Measurements from ENCODE around the gene C8B. TPM values are rescaled to one million over a fixed set of nuclear protein-coding genes. Genes with fewer than 3 reads are reported as not detected.

Gene C8B
- total RNA-seq, 1 experiment from 2014 or later: not detected

DNA sequence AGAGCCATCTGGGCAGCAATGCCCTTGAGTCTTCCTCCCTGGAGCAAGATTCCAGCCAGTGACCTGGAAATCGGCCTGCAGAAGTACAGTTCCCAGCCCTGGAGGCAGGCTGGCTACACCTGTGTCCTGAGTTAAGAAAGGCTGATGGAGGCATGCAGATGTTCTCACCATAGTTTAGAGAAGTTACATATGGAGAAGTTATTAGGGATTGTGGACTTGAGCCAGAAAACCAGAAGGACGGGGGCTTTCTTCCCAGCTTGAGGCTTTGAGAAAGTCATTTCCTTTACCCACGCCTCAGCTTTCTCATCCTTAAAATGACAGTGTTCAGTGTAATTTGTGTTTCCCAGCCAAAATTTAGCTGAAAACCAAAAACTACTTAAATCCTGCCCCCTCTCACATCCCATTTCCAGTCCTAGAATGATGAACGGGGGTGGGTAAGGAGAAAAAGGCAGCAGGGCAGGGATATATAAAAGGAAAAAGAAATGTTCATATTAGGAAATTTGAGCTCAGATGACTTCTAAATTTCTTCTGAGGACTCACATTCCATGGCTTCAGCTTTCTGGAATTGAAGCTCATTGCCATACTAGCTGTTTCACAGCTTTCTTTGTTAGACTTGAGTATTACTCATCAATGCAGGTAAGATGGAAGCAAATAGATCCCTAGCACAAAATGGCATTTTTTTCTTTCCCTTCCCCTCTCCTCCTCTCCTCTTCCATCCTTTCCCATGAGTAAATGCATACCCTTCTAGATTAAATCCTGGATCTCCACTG is 14.4 kb upstream of the C8B start:
- H3K9me3 ChIP-seq: no peaks in the 10 kb centered on the region
- peaks cover 5% of the 10 kb centered on the region; the same call in 1 of the 2 replicates for H3K4me1 ChIP-seq
- H3K36me3 ChIP-seq (ENCODE audit: control insufficient read depth, insufficient read depth, low read length): no peaks in the 10 kb centered on the region
- peaks cover 6% of the 10 kb centered on the region for H3K4me1 Mint-ChIP-seq (ENCODE audit: low read depth, unreplicated experiment)
- TF ChIP-seq, protein P1, sequence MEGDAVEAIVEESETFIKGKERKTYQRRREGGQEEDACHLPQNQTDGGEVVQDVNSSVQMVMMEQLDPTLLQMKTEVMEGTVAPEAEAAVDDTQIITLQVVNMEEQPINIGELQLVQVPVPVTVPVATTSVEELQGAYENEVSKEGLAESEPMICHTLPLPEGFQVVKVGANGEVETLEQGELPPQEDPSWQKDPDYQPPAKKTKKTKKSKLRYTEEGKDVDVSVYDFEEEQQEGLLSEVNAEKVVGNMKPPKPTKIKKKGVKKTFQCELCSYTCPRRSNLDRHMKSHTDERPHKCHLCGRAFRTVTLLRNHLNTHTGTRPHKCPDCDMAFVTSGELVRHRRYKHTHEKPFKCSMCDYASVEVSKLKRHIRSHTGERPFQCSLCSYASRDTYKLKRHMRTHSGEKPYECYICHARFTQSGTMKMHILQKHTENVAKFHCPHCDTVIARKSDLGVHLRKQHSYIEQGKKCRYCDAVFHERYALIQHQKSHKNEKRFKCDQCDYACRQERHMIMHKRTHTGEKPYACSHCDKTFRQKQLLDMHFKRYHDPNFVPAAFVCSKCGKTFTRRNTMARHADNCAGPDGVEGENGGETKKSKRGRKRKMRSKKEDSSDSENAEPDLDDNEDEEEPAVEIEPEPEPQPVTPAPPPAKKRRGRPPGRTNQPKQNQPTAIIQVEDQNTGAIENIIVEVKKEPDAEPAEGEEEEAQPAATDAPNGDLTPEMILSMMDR (IDR thresholded peaks at IDR 0.05; ENCODE audit: insufficient read depth in 1 of 2, low read depth in 1 of 2, low read length in 1 of 2, severe bottlenecking in 1 of 2, unreplicated experiment in 1 of 2): no peak
- H3K27ac Mint-ChIP-seq (ENCODE audit: unreplicated experiment): no peak overlapping the region
- no peaks in the 10 kb centered on the region for H3K27me3 Mint-ChIP-seq (ENCODE audit: insufficient read depth, unreplicated experiment)
- CTCF ChIA-PET: no interaction called here
- no peaks in the 10 kb centered on the region for H3K9me3 Mint-ChIP-seq (ENCODE audit: unreplicated experiment)
- H3K27me3 ChIP-seq (replicated peaks; ENCODE audit: control insufficient read depth, insufficient read depth, low read length): no peaks in the 10 kb centered on the region
- no peak overlapping the region for H3K4me3 Mint-ChIP-seq (ENCODE audit: unreplicated experiment)
- no peak overlapping the region for H3K4me3 ChIP-seq (ENCODE audit: low read depth, low read length)
- POLR2A ChIA-PET: no interaction called here
- intact Hi-C loops (cut with micrococcal nuclease; ENCODE audit: unreplicated experiment): no loop called here
- H3K36me3 Mint-ChIP-seq (ENCODE audit: insufficient read depth, unreplicated experiment): no peaks in the 10 kb centered on the region
- BruUV-seq (replicated peaks): no TSS peak
- DNase-seq: no peak

DNA sequence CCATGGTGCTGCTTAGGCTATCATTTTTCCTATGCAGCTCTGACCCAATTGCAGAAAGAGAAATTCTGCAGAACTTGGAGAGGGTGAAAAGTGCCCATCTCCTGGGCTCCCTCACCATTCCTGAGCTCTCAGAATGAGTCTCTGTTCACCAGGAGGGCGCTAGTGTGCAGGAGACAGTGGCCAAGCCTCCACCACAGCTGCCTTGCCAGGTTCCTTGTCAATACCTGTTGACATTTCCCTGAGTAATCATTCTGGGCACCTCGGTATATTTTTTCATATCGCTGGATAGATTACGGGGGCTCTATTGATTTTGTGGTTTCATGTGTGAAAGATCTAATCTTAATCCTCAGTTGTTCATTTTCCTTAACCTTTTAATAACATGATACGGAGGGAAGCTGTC is 13.0 kb upstream of the C8B start:
- Mint-ChIP-seq H3K36me3 (ENCODE audit: insufficient read depth, unreplicated experiment) (no peaks in the 10 kb centered on the region), H3K9me3 (ENCODE audit: unreplicated experiment) (no peaks in the 10 kb centered on the region), H3K4me3 (ENCODE audit: unreplicated experiment) (no peak overlapping the region), H3K4me1 (ENCODE audit: low read depth, unreplicated experiment) (peaks cover 2% of the 10 kb centered on the region), H3K27me3 (ENCODE audit: insufficient read depth, unreplicated experiment) (no peaks in the 10 kb centered on the region), H3K27ac (ENCODE audit: unreplicated experiment) (no peak overlapping the region)
- ChIA-PET POLR2A (no interaction called here), CTCF (interaction anchor here (1.1 kb wide), 1 partner anchor 146 kb away, joined by 3 read pairs; no protein-coding TSS in a partner anchor)
- Histone ChIP-seq H3K4me3 (ENCODE audit: low read depth, low read length) (no peak overlapping the region), H3K9me3 (no peaks in the 10 kb centered on the region), H3K27me3 (replicated peaks; ENCODE audit: control insufficient read depth, insufficient read depth, low read length) (no peaks in the 10 kb centered on the region), H3K4me1 (no peaks in the 10 kb centered on the region), H3K36me3 (ENCODE audit: control insufficient read depth, insufficient read depth, low read length) (no peaks in the 10 kb centered on the region)
- no peak for DNase-seq
- intact Hi-C loops (cut with micrococcal nuclease; ENCODE audit: unreplicated experiment): no loop called here
- no TSS peak for BruUV-seq (replicated peaks)
- TF ChIP-seq, protein P1 (IDR thresholded peaks at IDR 0.05; ENCODE audit: insufficient read depth in 1 of 2, low read depth in 1 of 2, low read length in 1 of 2, severe bottlenecking in 1 of 2, unreplicated experiment in 1 of 2): no peak

DNA sequence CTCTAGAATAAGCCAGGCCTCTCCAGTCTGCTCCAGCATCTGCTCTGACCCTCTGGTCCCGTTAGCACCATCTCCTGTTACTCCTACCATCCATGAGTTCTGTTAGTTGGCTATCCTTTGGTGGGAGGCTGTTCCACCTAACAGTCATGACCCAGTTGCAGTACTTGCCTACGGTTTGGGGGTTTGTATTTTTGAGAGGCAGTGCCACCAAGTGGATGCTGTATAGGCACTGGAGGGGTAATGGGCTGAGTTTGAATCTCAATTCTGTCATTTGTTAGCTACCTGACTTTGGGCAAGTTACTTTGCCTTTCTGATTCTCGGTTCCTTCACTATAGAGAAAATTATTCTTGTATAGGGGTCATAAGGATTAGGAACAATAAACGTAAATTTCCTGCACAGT is 12.1 kb upstream of the C8B start:
- no peaks in the 10 kb centered on the region for H3K27me3 Mint-ChIP-seq (ENCODE audit: insufficient read depth, unreplicated experiment)
- H3K4me3 Mint-ChIP-seq (ENCODE audit: unreplicated experiment): no peak overlapping the region
- intact Hi-C loops (cut with micrococcal nuclease; ENCODE audit: unreplicated experiment): no loop called here
- H3K36me3 ChIP-seq (ENCODE audit: control insufficient read depth, insufficient read depth, low read length): no peaks in the 10 kb centered on the region
- no peaks in the 10 kb centered on the region for H3K27me3 ChIP-seq (replicated peaks; ENCODE audit: control insufficient read depth, insufficient read depth, low read length)
- no peak overlapping the region for H3K4me3 ChIP-seq (ENCODE audit: low read depth, low read length)
- ChIA-PET POLR2A (no interaction called here), CTCF (interaction anchor here (1.0 kb wide), 1 partner anchor 18 kb away, joined by 4 read pairs; no protein-coding TSS in a partner anchor)
- H3K4me1 ChIP-seq: no peaks in the 10 kb centered on the region
- H3K27ac Mint-ChIP-seq (ENCODE audit: unreplicated experiment): no peak overlapping the region
- no peak for DNase-seq
- H3K4me1 Mint-ChIP-seq (ENCODE audit: low read depth, unreplicated experiment): no peaks in the 10 kb centered on the region
- TF ChIP-seq, protein P1 (IDR thresholded peaks at IDR 0.05; ENCODE audit: insufficient read depth in 1 of 2, low read depth in 1 of 2, low read length in 1 of 2, severe bottlenecking in 1 of 2, unreplicated experiment in 1 of 2): no peak
- no peaks in the 10 kb centered on the region for H3K9me3 Mint-ChIP-seq (ENCODE audit: unreplicated experiment)
- BruUV-seq (replicated peaks): no TSS peak
- no peaks in the 10 kb centered on the region for H3K9me3 ChIP-seq
- H3K36me3 Mint-ChIP-seq (ENCODE audit: insufficient read depth, unreplicated experiment): no peaks in the 10 kb centered on the region

Data from Caco-2 (cell line).